T47D (cell line): ENCODE measurements around the gene KATNAL2.

ENCODE experiments used
- DNase-seq, 2 experiments: peaks; one replicate each; pipeline versions ENCODE4 v3.0.0 to v3.0.0-alpha.2; 2011 to 2012; ENCODE audit warnings: low read depth in 1 of 2, low spot score in 1 of 2
- JUND ChIP-seq: IDR thresholded peaks from 2 replicates; pipeline ENCODE4 v1.6.1; 2012; ENCODE audit warnings: low read depth
- in situ Hi-C: cut with HindIII; loops from 2 replicates; pipeline ENCODE4 v1.10.0; 2016; ENCODE audit warnings: low sequenced_read_pairs, low pct_unique_long_range_greater_than_20kb

The KATNAL2 gene

GRCh38 chr18:46917108-46917802 lies at the start of gene KATNAL2, which contains the start of gene PIAS2:
Gene KATNAL2 (plus strand): TSS chr18:46917602. CDS start chr18:46946873, 29,271 bp downstream.
Gene PIAS2 (minus strand): TSS chr18:46917507. CDS start chr18:46917345, 162 bp downstream.
- DNase-seq, result peak; percentile 65 to 77
- in situ Hi-C loops, result no loop called here
- no peak for TF ChIP-seq JUND

GRCh38 chr18:46868169-46868921 lies 49.1 kb upstream of the KATNAL2 start:
- TF ChIP-seq JUND, result no peak
- in situ Hi-C loops, result no loop called here
- DNase-seq, result peak in 1 of 2 experiments; percentile 48

GRCh38 chr18:46877329-46877987 lies 39.9 kb upstream of the KATNAL2 start:
- DNase-seq, result no peak
- no peak for TF ChIP-seq JUND
- in situ Hi-C loops, result no loop called here

GRCh38 chr18:46883180-46883579 lies 34.2 kb upstream of the KATNAL2 start:
- in situ Hi-C loops, result no loop called here
- no peak for DNase-seq
- TF ChIP-seq JUND, result no peak

GRCh38 chr18:46886893-46887292 lies 30.5 kb upstream of the KATNAL2 start:
- TF ChIP-seq JUND, result no peak
- in situ Hi-C loops, result no loop called here
- no peak for DNase-seq

GRCh38 chr18:46888965-46889364 lies 28.4 kb upstream of the KATNAL2 start:
- no peak for DNase-seq
- in situ Hi-C loops, result no loop called here
- TF ChIP-seq JUND, result no peak

- in situ Hi-C loops, result no loop called here
- no peak for DNase-seq
- no peak for TF ChIP-seq JUND
Observed at GRCh38 chr18:46891742-46892214, 25.6 kb upstream of the KATNAL2 start.

GRCh38 chr18:46892842-46893241 lies 24.6 kb upstream of the KATNAL2 start:
- no peak for DNase-seq
- no peak for TF ChIP-seq JUND
- in situ Hi-C loops, result no loop called here

- no peak for DNase-seq
- no peak for TF ChIP-seq JUND
- in situ Hi-C loops, result no loop called here
Observed at GRCh38 chr18:46893360-46893759, 24.0 kb upstream of the KATNAL2 start.

- in situ Hi-C loops, result no loop called here
- no peak for TF ChIP-seq JUND
- DNase-seq, result no peak
Observed at GRCh38 chr18:46894124-46894523, 23.3 kb upstream of the KATNAL2 start.

GRCh38 chr18:46899274-46899948 lies 18.0 kb upstream of the KATNAL2 start:
- no peak for TF ChIP-seq JUND
- in situ Hi-C loops, result no loop called here
- DNase-seq, result no peak

- no peak for DNase-seq
- TF ChIP-seq JUND, result no peak
- in situ Hi-C loops, result no loop called here
Observed at GRCh38 chr18:46903406-46903805, 14.0 kb upstream of the KATNAL2 start.
